ENCODE measurements around the gene RBMS3.

RBMS3 gene

DNA sequence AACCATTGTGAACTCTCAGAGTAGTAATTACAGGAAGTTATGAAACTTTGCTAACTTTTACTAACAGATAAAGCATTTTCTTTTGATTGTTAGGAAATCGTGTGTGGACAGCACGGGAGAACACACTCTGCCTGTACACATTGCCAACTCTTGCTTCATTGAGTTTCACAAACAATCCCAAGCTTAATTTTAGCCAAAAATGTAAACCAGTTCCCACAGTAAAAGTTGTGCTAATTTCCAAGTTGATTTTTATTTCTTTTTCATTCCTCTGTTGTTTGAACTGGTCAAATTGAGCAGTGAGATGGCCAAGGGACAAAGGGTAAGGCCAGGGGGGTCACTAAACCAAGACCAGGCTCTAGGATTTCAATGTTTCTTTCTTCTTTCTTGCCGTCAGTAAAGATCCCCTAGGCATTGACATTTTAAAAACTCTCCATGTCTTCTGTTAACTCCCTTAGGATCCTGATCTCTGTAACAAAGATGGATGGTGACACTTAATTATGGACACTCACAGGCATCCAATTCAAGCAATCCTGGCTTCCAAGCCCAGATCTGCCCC is 414.9 kb downstream of the RBMS3 start:
- no peak for DNase-seq

DNA sequence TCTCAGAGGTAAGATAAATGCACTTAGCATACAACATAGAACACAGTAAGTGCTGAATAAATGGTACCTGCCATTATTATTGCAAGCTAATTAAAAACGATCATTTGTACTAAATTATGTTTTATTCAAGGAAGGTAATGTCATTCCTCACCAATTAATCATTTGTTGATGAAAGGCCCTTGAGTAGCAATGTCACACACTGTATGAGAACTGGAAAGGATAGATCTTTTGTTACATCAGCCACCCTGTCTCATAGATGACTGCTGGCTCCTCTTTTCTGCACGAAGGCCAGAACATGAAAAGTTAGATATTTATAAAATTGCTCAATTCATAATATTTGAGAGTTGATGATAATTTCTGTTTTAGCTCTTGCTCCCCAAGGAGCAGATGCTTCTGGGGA is 415.4 kb downstream of the RBMS3 start:
- no peak for DNase-seq

DNA sequence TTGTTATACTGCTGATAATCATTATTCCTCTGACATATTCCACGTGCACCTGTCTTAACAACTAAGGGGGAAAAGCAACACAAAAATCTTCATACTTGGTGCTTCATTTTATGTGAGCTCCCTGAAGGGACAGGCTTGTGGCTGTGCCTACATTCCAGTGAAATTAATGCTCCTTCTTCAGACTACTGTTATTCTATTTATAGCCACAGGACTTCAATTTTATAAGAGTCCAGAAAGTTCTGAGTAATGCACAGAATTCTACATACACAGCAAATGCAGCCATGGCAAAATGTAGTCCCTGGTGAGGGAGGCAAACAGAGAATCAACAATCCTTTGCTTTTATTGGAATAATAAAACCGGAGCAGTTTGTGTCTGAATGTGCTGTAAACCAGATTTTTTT is 417.1 kb downstream of the RBMS3 start:
- DNase-seq = no peak

DNA sequence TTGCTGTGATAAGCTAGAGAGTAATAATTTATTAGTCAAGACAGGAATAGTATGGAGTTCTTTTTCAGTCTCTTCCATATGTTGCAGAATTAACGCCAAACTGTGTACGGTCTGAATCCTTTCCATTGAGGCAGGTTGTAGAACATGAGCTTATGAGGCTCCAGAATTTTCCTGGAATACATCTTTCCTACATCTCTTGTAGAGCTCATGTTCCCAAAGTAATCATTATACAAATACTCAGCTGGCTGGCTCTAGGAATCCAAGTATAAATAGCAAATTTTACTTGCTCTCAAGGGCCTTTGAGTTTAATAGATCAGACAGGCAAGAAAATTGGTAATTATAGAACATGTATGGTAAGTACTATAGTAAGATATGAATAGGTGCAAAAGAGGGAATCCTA is 419.4 kb downstream of the RBMS3 start:
- DNase-seq = no peak

DNA sequence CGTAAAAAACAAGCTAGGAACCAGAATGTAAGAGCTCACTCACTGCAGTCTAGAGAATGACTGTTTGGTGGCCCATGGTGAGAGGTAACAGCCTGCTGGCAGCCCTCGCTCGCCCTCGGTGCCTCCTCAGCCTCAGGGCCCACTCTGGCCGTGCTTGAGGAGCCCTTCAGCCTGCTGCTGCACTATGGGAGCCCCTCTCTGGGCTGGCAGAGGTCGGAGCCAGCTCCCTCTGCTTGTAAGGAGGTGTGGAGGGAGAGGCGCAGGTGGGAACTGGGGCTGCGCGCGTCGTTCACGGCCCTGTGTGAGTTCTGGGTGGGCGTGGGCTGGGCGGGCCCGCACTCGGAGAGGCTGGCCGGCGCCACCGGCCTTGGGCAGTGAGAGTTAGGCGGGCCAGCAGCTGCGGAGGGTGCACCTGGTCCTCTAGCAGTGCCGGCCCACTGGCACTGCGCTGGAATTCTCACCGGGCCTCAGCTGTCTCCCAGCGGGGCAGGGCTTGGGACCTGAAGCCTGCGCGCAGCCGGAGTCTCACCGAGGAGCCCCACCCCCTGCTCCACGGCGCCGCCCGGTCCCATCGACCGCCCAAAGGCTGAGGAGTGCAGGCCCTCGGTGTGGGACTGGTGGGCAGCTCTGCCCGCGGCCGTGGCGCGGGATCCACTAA is 420.6 kb downstream of the RBMS3 start:
- DNase-seq = no peak

DNA sequence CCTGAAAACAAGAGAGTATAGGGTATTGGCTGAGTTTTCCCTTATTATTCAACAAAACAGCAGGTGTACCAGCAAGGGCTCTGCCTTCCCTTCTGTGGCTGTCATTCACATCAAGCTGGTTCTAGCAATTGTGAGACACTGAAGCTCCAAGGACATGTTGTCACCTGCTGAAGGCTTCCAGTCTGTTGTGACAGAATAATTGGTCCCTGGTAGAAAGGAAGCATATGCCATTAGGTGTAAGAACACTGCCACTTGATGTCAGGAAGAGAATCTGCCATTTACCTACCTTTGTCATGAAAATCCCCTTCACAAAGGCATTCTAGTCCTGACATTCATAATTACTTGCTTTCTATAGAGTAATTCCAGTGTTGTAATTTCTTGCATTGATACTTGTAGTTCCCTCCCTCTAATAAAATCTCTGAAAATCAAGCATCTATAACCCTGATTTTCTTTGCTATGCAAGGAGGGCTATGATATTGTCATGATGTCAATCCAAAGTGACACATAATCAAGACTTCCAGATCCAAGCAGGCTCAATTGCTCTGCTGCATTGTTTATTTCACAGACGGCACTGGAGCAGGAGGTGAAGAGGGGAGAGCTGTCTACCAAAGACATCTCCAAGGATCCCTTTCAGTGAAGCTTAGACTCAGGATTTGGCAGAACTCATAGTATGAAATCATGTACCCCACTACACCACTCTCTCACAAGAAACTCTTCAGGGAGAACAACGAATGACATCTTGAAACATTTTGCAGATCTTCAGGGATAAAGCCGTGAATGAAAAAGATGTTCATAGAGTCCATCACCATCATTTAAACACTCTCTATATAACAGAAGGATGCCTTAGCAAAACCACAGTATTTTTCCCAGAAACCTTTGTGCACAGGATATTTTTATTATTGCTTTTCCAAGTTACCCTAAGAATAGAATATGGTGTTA is 425.3 kb downstream of the RBMS3 start:
- no peak for DNase-seq

DNA sequence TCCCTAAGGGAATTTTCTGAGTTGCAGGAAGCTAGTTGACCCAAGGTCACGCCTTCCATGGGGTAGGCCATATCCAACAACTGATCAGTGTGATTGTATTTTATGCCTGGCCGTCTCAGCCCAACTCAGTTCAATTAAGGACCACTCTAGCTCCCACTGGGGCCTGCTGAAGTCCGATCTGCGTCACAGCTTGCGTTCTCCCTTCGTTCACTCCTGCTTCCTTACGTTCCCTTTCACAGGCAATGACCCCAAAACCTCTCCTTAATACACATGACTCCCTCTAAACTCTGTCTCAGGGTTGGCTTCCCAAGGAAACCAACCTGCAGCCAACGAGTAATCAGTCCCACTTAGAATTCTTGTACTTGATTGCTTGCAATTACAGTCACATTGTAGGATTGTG is 428.0 kb downstream of the RBMS3 start:
- DNase-seq = no peak

DNA sequence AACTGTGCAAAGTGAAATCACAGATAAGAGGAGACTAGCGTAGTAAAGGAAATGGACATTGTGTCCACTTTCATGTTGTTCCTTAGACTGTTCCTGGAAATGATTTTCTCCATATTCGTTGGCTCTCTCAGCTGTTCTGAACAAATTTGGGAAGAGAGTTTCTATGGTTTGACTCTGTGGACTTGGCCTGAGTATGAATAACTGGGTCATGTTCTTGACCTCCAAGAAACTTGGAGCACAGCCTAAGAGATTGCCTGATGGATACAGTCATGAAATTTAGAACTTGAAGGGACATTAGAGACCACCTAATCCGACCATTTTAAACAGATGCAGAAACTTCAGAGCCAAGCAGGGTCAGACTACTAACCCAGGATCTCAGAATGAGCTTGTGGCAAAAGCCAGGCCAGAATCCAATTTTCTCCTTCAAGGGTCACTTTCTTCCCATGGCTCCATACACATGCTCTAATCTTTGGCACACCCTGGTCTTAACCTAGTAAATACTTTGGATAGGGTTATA is 430.4 kb downstream of the RBMS3 start:
- no peak for DNase-seq

DNA sequence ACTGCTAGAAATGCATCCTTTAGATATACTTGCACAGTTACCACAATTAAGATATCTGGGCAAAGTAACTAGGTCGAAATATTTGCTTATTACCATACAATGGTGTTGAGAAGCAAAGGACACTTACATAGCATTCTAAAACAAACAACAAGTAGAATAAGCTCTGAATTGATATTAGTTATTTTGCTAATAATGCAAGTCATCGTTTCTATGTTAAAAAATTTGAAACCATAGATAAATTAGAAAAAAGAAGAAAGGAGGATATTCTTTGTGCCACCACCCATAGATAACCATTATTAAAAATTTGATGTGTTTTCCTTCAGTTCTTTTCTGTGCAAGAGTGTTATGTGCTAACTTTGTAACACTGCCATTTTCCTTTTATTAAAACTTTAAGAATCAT is 435.3 kb downstream of the RBMS3 start:
- no peak for DNase-seq

DNA sequence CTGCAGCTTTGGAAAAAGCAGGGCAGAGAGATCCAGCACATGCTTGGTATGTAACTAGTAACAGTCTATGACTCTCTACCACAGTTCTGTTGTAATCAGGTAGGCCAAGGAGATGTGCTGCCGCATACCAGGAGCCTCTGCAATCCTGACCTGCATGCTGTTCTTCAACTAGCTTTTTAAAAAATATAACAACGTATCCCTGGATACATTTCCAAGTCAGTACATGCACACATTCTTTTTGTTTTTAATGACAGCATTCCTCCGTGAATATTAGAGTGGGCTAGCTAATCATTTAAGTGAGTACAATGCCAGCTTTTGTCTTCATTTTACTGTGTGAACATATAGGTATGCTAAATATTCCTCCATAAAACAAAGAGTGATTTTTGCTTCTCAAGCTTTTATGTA is 437.8 kb downstream of the RBMS3 start:
- DNase-seq = no peak

DNA sequence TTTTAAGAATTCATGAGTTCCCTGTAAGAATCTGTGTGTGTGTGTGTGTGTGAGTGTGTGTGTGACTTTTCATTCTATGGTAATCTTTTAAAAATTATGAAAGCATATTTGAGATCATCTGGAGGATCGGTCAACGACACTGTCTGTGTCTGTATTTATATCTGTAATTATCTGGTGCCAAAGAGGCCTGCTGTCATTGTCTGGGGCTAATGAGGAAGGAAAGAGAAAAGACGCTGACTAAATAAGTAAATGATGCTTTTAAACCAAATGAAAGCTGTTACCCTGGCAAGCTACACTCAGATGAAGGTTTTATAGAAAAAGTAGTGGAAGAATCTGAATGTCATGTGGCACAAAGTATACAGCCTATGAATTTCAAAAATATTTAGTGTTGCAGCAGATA is 439.8 kb downstream of the RBMS3 start:
- DNase-seq = no peak

DNA sequence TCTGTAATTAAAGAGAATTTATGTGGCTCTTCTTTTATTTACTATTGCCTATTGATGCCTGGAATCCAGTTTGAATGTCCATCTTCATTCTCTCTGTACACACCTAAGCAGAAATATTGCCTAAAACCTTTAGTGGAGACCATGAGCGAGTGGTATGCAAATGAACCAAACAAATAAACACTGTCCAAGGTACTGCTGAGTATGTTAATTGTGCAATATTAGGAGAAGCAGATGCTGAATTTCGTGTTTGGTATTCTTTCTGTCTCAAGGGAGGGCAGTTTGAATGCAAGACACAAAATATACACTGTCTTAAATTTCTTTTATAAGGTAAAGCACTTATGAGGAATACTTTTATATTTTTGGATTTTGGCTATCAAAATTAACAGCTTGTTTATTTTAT is 440.9 kb downstream of the RBMS3 start:
- DNase-seq = no peak

DNA sequence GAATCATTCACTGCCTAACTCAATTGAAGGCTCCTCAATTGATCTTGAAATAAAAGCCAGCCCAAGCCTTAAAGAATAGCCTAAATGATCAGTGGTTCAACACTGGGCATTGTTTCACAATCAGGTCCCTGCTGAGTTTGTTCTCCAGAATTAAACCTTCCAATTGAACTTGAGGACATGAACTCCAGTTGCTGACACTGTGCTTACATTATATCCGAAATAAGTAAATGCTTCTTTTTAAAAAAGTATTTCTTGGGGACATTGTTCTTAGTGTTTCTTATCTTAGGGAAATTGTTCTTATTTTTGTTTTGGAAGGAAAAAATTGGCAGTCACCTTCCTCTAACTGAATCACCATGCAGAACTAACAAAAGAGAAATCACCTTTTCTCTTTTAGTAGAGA is 450.2 kb downstream of the RBMS3 start:
- DNase-seq = no peak

DNA sequence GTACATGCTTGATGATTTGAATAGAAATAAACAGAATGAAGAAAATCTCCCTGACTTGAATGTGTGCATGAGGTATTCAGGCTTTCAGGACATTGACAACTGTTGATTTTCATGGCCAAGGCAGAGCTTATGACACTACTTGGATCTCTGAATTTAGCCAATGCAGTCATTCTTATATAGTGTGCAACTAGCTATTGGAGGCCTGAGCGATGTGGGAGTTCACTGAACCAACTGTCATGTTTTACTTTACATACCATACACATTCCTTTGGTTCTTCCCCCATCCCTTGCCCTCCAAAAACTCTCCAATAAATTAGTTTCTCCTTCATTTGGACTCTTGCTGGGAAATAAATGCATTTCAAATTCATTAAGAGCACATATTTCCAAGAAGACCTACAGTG is 460.4 kb downstream of the RBMS3 start:
- DNase-seq = no peak

DNA sequence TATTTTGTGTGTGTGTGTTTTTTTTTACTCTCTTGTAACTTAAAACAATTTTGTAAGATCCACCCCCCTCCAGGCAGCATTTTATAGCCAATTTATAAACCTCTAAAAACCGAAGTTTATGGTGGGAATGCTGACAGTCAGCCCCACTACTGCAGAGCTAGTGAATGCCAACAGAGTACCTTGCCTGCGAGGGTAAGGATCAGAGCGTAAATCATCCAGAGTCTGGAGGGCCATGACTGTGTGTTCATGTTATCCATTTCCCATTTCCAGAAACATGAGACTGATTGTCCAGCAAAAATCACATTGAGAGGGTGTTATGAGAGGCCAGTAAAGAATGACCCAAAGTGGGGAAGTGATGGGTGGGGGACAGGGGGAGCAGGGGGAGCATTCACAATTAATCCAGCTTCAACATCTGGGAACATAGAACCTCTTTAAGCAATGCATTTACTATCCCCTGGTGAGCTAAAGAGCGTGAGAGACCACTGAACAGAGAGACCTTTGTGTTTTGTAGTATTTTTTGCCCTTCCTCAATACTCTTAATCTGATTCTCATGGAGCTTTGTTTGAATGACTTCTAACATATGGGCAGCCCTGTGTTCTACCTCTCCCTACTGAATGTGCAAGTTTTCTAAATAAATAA is 464.5 kb downstream of the RBMS3 start:
- DNase-seq = no peak

DNA sequence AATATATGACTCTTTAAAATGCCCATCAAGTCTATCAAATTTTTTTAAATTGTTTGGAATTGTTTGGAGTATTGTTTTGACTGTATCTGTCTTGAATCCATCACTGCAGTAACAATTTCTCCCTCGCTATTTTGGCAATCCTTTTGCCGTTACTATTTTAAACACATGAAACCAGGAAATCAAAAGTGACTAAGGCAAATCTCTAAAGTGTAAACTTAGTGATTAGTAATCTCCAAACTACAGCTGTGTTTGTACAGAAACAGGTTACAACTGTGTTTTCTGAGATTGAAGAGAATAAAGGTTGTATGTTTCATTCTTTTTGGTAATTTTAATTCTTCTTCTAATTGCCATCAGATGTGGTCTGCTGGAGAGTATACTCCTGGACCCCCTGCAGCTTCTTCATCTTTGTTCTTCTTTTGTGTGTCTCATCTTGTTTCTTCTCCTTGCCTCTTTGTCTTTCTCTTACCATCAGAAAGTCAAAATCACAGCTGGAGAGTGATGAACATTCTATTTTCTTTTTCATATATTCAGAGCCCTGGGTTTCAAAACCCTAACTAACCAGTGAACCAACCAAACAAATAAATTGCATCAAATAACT is 465.4 kb downstream of the RBMS3 start:
- no peak for DNase-seq

DNA sequence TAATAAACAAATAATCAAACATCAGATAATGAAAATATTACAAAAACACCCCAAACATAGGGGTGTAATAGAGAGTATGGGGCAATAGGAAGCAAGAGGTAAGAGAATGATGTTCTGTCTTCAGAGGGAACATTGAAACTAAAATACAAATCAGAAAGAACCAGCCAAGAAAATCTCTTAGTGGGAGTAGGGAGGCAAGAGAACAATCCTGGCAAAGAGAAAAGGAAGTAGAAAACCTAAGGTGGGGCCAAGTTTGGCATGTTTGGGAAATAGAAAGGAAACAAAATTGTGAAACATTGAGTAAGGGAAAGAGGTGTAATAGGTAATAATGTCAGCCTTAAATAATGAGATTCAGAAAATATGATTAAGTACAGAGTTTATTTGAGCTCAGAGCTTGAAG is 467.1 kb downstream of the RBMS3 start:
- DNase-seq = no peak

DNA sequence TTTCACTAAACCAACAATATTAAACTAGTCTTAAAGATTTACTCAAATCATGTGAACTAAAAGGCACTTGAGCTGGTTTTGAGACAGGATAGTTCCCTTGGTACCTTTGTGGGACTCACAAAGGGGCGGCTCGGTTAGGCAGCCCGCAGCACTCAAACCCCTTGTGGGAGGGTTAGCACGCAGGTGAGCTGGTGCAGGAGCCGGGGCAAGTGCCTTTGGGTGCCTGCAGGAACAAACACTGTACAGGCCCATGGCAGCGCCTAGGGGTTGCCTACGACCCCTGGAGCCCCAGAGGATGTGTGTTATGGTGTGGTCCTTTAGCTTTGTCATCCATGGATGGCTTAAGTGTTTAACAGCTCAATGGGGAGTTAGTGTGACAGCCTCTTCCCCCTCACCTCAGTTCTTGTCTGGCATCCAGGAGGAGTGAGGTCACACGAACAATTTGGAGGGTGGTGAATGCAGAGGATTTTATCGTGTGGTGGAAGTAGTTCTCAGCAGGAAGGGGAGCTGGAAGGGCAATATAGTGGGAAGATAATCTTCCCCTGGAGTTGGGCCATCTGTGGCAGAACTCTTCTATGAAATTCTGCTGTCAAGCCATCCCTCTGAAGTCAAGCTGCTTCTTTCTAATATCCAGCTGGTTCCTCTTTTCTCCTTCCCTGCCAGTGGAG is 470.9 kb downstream of the RBMS3 start:
- DNase-seq = no peak

DNA sequence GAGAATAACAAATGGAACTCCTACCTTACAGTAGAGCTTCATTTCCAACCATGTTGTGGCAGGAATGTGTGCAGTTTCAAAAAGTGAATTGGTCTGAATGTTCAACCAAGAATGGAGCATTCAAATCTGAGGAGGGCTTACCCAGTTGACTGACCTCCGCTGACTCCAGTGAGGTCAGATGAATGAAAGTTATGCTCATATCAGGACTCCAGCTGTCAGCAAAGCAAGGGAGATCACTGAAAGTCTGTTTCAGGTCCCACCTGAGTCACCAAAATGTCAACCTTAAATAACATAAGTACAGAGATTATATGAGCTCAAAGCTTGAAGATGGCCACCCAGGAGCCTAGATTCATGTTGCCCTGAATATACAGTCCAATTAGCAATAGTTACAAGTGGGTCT is 473.5 kb downstream of the RBMS3 start:
- DNase-seq = no peak

DNA sequence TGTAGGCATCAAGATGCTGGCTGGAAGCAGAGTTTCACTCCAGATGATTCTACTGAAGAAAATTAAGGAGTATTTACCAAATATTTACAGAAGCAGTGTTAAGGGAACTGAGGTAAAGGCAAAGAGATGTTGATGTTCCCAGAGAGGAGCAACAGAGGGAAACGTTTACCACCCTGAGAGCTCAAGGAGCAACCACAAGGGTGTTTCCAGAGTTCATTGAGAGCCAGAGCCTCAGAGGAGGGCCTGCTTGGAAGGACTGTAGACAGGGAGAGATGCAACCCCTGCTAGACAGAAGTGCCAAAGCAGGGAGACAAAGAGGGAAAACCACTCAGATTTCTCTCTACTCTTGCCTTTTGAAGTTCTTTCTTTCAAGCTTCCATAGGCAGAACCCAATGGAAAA is 474.5 kb downstream of the RBMS3 start:
- DNase-seq = no peak

DNA sequence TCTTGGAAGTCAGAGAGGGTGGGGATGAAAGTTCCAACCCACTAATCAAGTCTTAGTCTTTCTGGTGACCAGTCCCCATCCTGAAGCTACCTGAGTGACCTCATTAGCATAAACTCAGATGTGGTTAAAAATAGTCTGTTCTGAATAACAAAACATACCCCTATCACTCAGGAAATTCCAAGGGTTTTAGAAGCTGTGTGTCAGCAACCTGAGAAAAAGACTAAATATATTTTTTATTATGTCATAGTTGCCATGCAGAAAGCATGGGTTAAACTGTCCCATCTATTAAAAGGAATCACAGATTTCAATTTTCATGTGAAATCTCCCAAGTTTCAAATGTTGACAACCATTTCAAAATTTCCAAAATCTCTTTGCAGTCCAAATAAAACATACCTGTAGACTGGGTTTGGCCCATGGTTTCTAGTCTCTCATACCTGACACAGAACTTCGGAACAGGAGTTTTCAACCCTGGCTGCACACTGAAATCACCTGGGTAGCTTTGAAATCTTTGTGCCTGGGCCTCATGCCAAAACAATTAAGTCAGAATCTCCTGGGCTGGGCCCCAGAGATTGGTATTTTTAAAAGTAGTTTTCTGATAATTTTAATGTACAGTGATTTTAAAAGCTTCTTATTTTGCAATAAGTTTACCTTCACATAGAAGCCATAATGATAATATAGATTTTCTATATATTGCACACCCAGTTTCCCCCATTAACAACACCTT is 476.3 kb downstream of the RBMS3 start:
- DNase-seq = no peak

DNA sequence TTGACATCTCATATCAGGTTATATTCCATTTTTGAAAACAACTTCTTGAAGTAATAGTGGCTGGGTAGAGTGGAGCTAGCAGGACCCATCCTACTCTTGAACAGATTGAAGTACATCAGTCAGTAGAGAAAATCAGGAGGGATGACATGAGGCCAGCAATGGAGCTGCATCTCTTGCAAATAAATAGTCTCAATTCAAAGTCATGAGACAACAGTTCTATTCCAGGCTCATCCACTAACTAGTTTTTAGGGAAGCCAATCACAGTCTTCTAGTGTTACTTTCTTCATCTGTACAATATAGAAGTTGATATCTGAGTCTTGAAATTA is 477.2 kb downstream of the RBMS3 start:
- DNase-seq = no peak
